Neural cell (in vitro differentiated cells): ENCODE measurements around the gene CHRDL2.

ENCODE experiments used
- CTCF ChIP-seq: fragments of 450-650 bp; IDR thresholded peaks from 2 replicates; pipeline ENCODE4 v1.5.1; 2014; ENCODE audit warnings: antibody characterized with exemption, mild to moderate bottlenecking, moderate library complexity; ENCODE audit not compliant: poor library complexity, severe bottlenecking
- EP300 ChIP-seq: fragments of 450-650 bp; conservative IDR thresholded peaks from 2 replicates; pipeline ENCODE4 v1.6.1; 2014; ENCODE audit warnings: antibody characterized with exemption, mild to moderate bottlenecking, moderate library complexity; ENCODE audit not compliant: poor library complexity, severe bottlenecking
- EZH2 ChIP-seq: fragments of 200-600, 300-800 bp; shearing (Covaris generic), sonication (generic); IDR thresholded peaks from 2 replicates; pipeline ENCODE4 v1.6.1; 2014; ENCODE audit warnings: antibody characterized with exemption, low read length, borderline replicate concordance, mild to moderate bottlenecking; ENCODE audit not compliant: insufficient read depth, poor library complexity, severe bottlenecking
- POLR2AphosphoS5 ChIP-seq: IDR thresholded peaks from 2 replicates; pipeline ENCODE4 v1.6.1; 2012
- RAD21 ChIP-seq: fragments of 450-650 bp; conservative IDR thresholded peaks from 2 replicates; pipeline ENCODE4 v1.6.1; 2014; ENCODE audit warnings: antibody characterized with exemption, mild to moderate bottlenecking, moderate library complexity
- SMC3 ChIP-seq: fragments of 450-650 bp; conservative IDR thresholded peaks from 2 replicates; pipeline ENCODE4 v1.6.1; 2014; ENCODE audit warnings: antibody characterized with exemption, mild to moderate bottlenecking, moderate library complexity; ENCODE audit not compliant: poor library complexity
- TAF1 ChIP-seq: IDR thresholded peaks from 2 replicates; pipeline ENCODE4 v1.6.1; 2012; ENCODE audit warnings: low read depth

GRCh38 chr11:74678041-74678440 lies 53.2 kb downstream of the CHRDL2 start:
- no peak for TF ChIP-seq EZH2
- TF ChIP-seq CTCF: no peak
- no peak for TF ChIP-seq EP300
- TF ChIP-seq TAF1: no peak
- no peak for TF ChIP-seq RAD21
- no peak for TF ChIP-seq SMC3
- TF ChIP-seq POLR2AphosphoS5: no peak
